Testis (tissue), 2 donors: ENCODE measurements around the gene PRRT2.

Source experiments
- POLR2A ChIP-seq: fragments of 450-650 bp; IDR thresholded peaks from one replicate; pipeline ENCODE4 v1.6.1; 2017; ENCODE audit warnings: antibody characterized with exemption, mild to moderate bottlenecking, moderate library complexity
- TF ChIP-seq, protein P1 (sequence below), 3 experiments: fragments of 450-650 bp in 2 of 3; fragments of 200-600 bp in 1 of 3; sonication (generic) in 1 of 3; IDR thresholded peaks; one replicate each; pipeline ENCODE4 v1.5.1; 2016 to 2019; ENCODE audit warnings: antibody characterized with exemption in 3 of 3, mild to moderate bottlenecking in 2 of 3, moderate library complexity in 1 of 3

DNA sequence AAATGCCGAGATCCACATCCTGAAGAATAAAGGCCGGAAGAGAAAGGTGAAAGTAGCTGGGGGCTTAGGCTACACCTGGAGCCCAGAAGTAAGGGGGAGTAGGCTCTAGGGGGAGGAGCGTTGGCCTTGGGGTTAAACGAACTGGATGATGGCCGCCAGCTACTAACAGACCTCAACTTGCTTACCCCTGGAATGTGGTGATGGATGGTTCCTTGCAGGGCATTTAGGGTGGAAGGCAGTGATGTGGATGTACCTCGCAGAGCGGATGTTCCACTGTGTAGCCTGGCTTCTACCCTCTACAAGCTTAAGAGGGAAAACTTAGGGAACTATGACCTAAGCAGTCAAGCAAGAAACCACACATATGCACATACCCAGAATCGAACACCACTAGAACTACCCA is 8.0 kb upstream of the PRRT2 start:
- TF ChIP-seq, protein P1, sequence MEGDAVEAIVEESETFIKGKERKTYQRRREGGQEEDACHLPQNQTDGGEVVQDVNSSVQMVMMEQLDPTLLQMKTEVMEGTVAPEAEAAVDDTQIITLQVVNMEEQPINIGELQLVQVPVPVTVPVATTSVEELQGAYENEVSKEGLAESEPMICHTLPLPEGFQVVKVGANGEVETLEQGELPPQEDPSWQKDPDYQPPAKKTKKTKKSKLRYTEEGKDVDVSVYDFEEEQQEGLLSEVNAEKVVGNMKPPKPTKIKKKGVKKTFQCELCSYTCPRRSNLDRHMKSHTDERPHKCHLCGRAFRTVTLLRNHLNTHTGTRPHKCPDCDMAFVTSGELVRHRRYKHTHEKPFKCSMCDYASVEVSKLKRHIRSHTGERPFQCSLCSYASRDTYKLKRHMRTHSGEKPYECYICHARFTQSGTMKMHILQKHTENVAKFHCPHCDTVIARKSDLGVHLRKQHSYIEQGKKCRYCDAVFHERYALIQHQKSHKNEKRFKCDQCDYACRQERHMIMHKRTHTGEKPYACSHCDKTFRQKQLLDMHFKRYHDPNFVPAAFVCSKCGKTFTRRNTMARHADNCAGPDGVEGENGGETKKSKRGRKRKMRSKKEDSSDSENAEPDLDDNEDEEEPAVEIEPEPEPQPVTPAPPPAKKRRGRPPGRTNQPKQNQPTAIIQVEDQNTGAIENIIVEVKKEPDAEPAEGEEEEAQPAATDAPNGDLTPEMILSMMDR (IDR thresholded peaks at IDR 0.05), result no peak
- TF ChIP-seq POLR2A, result no peak
